Stimulated activated CD8-positive, alpha-beta memory T cell treated with anti-CD3 and anti-CD28 coated beads, Interleukin-2, amount 100 ng/mL, for 1 hour (primary cell): ENCODE data around the gene TUBGCP6.

ENCODE experiments used
- DNase-seq, 2 donors: peaks; one replicate each; pipeline ENCODE4 v3.0.0-alpha.2; 2020; ENCODE audit warnings: low read depth in 2 of 2

Gene TUBGCP6

GRCh38 chr22:50250555-50251476 lies 6.0 kb upstream of the TUBGCP6 start, which contains the start of gene HDAC10:
TSS of gene HDAC10 (minus strand) at chr22:50251265. CDS start at chr22:50251032, 233 bp downstream.
- DNase-seq, result peak; percentile 55 to 63

GRCh38 chr22:50250249-50250554 lies 5.4 kb upstream of the TUBGCP6 start:
- no peak for DNase-seq

DNA sequence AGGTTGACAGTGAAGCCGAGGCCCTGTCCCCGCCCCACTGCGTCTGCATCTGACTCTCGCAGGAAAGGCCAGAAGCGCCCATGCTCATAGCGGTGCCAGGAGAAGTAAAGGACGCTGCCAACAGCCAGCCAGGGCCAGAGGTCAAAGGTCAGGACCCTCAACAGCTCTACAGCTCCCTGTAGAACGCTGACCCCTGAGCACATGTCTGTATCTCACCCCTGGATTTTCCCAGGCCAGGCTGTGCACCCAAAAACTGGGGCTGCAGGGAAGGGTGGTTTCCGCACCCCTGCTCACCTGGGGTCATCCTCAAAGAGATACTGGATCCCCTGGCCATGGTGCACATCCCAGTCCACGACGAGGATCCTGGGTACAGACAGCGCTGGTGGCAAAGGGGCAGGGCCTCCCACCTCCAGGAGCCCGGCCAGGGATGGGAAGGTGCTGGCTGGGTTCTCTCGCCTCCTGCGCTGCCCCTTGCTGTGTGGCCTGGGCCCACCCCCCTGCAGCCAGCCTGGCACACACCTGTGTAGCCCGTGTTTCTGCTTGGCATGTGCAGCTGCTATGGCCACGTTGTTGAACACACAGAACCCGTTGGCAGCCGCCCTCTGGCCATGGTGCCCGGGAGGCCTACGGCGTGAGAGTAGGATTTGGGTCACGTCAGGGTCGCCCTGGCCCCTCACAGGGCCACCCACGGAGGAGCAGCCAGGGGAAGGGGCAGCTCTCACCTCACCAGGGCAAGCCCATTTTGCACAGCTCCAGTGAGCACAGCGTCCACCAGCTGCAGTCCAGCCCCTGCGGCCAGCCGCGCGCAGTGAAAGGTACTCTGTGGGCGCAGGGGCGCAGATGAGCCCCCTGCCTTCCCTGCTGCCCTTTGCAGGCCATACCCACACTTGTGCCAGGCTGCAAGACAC lies 4.8 kb upstream of the TUBGCP6 start:
- no peak for DNase-seq

DNA sequence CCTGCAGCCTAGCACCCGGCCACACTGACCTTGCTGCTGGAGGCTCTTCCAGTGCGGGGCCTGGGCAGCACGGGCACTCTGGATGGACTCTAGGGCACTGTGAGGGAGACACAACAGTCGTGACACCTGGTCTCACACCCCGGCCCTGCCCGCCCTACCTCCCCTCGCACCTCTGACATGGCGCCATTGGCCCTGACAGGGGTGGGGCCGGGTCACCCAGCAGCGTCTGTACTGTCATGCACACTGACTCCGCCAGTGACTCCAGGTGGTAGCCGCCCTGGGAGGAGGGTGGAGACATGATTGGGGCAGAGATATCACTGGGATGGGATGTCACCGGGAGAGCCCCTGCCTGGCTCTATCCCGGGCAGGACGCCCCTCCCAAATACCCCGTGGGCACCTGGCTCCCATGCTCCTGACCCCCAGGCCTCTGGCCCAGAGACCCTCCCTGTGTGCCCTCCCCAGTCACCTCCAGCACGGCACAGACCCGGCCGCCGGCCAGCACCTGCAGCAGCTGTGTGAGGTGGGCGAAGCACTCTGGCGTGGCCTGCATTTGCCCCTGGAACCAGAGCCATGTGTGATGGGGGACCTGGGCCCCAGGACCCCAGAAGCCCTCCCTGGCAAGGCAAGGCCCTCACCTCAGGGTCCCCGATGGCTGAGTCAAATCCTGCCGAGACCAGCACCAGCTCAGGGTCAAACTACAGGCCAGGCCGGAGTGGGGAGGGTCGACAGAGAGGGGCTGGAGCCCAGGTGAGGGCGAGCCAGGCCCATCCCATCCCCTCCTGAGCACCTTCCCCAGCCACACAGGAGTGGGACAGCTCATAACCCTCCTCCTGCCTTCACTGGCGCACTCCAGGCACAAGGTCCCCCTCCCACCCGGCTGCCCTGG lies 3.6 kb upstream of the TUBGCP6 start:
- DNase-seq, result no peak

DNA sequence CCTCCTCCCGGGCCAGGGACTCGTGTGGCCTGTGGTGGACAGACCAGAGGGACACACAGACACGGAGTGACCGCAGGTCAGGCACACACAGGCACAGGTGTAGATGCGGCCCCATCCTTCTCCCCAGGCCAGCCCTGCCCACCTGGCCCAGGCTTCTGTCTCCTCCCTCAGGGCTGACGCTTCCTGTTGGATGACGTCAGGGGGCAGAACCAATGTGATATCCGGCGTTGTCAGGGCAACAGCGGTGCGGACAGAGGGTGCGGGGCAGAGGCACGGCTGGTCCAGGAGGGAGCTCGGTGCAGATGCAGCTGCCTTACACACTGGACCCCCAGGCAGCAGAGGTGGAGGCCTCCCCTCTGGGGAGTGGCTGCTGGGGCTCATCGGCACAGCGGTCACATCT lies 2.9 kb upstream of the TUBGCP6 start:
- no peak for DNase-seq

DNA sequence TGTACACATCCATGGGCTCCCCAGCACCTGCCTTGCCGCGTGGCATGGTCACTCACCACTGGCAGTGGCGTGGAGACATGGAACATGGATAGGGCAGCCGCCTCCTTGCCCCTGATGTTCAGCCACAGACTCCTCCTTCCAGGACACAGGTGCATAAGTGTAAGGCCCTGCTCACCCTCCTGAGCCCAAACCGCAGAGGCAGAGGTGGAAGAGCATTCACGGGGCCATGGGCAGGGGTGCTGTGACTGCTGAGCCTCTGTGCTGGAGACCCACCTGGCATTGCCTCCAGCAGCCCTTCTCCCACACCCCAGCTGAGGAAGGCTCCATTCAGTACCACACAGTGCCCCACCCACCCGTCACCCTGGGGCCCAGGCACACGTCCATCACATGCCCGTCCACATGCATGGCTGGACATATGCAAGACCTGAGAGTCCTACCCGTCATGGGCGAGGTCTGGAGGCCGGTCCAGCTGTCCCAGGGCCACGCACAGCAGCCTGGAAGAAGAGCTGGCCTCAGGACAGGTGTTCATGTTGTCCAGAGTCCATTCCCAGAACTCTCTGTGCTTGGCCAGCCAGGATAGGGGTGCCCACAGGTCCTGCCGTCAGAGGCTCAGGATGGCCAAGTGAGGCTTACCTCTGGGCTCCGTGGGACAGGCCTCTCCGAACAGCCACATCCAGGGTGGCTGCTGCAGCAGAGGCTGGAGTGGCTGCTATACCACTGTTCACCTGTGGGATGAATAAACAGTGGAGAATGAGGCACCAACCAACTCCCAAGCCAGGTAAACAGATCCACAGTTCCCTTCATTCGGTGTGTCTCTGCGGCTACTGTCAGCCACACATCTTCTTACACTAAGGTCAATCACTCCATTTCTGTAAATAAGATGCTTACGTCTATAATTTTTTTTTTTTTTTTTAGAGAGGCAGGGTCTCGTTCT lies 1.7 kb upstream of the TUBGCP6 start:
- DNase-seq, result no peak

DNA sequence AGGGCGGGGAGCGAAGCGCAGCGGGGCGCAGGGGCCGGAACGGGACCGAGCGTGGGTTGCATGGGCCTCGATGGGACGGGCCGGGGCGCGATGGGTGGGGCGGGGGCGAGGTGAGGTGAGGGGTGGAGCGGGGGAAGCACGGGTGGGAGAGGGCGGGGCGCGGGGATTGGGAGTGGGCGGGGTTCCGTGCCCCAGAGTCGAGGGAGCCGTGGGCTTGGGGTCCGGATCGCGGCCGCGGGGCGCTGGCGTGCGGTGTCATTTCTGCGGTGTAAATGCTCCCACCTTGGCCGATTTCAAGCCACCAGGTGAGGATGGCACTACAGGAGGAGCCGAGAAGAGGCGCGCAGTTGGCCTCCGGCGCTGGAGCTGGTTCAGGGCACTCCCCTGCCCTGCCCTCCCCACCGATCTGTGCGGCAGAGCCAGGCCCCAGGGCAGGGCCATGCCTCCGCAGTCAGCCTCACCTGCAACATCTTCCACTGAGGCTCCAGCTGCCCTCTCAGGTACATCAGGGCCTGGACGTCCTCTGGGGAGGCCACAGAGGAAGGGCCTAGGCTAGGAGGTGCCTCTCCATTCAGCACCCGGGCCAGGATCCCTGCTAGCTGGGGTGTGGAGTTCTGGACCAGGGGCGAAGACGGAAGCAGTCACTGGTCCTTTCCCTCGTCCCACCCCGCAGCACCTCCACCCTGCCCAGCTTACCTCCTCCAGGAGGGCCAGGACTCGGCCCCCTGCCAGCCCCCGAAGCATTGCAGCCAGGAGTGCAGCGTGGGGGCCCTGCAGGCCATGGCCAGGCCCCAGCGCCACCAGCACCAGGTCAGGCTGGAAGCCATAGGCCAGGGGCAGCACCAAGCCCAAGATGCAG lies 620 bp upstream of the TUBGCP6 start:
- no peak for DNase-seq

DNA sequence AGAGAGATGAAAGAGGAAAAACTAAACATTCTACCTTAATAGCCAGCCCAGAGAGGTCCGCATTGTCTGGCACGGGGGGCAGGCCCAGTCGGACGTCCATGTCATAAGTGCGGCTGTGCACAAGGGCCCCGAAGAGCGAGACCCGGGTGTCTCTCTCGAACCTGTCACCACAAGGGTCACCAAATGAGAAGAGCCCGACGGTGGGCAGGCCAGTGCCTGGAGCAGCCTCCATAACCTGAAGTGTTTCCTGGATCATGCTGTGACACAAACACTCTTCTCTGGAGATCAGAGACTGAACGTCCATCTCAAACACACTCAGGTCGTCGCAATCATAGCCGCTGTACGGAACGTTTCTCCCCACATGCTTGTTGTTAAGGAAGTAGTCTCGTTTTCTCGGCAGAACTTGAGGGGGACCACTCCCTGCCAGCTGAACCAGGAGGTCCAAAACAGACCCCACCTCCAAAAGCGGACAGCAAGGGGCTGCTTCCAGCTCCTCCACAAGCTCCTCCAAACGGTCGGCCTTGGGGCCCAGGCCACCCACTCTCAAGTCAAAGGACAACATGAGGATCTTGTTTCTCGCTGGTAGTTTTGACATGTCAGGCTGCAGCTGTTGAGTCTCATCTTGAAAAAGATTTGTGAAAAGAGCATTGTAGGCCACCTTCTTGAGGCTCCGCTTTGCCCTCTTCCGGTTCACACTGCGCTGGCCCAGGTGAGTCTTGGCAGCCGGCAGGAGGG lies 971 bp downstream of the TUBGCP6 start:
- DNase-seq, result no peak

DNA sequence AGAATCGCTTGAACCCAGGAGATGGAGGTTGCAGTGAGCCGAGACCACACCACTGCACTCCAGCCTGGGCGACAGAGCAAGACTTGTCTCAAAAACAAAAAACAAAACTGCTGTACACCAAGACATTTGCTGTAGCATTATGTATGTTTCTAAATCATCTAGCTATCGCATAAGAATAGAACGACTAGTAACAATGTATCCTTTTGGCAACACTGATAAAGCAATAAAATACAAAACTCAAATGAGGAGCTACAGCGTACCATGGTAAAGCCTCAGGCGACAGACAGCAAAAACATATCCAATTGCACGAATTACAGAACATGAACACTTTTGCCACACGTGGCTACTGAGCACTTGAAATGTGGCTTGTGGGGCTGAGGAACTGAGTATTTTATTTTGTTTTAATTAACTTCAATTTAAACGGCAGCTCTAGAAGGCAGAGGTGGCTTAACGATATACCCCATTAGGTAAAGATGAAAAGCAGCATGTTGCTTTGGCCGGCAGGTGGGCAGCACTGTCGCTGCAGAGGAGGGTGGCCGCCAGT lies 2.3 kb downstream of the TUBGCP6 start:
- DNase-seq, result no peak

DNA sequence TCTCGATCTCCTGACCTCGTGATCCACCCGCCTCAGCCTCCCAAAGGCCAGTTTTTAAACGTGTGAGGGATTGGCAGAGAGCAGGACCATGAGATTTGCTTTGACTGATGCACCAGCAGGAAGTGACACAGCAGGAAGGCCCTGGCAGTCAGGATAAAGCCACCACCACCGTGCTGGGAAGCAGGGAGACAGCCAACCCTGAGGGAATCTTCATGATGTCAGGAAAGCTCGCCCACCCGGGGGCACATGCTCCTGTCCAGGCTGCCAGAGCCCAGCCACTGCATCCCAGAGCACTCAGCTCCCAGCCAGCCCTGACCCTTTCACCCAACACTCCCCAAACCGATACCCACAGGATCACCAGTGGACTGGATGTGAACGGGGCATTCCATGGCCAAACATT lies 6.1 kb downstream of the TUBGCP6 start:
- no peak for DNase-seq

DNA sequence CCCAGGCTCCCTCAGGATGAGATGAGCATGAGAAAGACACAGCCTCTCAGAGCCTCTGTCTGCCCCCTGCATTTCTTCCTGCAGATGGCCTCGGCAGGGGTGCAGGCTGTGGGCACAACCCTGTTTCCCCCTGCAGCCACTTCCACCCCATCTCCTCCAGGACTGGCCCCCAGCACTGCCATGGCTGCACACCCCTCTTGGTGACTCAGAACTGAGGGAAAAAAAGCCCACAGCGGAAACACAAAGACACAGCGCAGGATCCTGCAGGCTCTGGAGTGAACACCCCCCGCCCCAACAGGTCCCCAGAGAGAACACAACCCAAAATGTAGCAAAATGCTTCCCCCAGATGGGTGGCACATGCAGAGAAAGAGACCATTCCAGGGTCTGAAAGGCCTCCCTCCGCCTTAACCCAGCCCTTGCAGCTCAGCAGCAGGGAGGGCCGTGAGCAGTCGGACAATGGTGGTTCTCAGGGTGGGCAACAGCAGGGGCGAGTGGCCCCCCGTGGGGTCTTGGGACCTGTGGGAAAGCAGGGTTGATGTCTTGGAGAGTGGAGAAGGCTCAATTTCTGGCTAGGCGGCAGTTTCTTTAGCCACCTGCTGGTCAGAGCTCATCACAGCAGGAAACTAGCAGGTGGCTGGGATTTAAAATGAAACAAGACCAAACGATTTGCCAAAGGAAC lies 8.0 kb downstream of the TUBGCP6 start:
- no peak for DNase-seq

DNA sequence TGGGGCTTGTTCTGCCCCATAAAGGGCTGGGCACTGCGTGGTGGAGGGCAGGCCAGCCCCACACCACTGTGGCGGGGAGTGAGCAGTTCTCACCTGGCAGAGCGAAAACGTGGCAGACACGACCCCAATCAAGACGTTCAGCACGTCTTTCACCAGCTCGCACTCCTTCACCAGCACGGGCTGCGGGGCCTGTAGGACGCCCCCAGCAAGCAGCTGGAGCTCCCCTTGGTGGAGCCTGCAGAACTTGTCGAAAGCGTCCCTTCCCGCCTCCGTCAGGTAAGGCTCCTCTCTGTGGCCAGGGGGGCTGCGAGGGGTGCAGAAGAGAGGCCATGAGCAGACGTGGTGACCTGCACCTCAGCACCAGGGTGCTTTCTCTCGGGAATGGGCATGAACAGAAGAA lies 11.6 kb downstream of the TUBGCP6 start:
- no peak for DNase-seq

GRCh38 chr22:50232481-50233151 lies 12.2 kb downstream of the TUBGCP6 start:
- no peak for DNase-seq

DNA sequence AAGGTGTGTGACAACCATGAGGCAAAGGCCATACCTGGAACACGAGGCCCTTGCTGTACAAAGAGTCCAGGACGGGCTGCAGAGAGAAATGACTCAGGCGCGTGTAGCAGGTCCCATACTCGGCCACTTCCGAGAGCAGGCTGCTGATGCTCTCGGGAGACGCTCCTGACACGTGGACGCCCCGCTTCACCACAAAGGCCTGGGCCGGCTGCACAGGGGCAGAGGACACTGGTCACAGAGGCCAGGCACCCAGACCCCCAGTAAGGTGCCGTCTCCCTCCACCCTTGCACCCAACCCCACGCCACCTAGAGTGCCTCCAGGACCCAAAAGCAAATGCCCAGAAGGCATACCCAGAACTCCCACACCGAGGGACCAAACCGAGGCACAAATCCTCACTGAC lies 15.5 kb downstream of the TUBGCP6 start:
- DNase-seq, result no peak

- DNase-seq, result no peak
Observed at GRCh38 chr22:50228366-50228765, 16.5 kb downstream of the TUBGCP6 start.

GRCh38 chr22:50227579-50228215 lies 17.1 kb downstream of the TUBGCP6 start:
- DNase-seq, result no peak

DNA sequence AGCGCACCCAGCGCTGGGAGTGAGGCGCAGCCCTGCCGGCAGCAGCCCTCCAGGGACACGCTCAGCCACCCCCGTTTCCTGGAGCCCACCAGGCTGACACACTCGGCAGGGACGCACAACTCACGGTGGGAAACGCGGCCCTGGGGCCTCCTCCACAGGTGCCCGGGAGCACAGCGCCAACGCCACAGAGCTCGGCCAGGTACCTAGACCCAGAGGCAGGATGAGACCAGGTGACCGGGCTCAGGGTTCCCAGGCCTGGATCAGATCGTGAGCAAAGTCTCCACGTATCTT lies 18.0 kb downstream of the TUBGCP6 start:
- no peak for DNase-seq
